Left ventricle myocardium inferior (tissue), 1 donor: ENCODE measurements around the gene RPL22. TPM values are rescaled to one million over a fixed set of nuclear protein-coding genes. Genes with fewer than 3 reads are reported as not detected.

Experiments
- DNase-seq: peaks from one replicate; pipeline ENCODE4 v3.0.0-alpha.2; 2020
- H3K27ac ChIP-seq: fragments of 200-600 bp; replicated peaks from 2 replicates; pipeline ENCODE4 v1.8.0; 2021
- H3K27me3 ChIP-seq: fragments of 200-600 bp; 2 replicates; pipeline ENCODE4 v1.8.0; 2021; ENCODE audit warnings: low read depth
- H3K36me3 ChIP-seq: fragments of 200-600 bp; 2 replicates; pipeline ENCODE4 v1.8.0; 2021
- H3K4me1 ChIP-seq: fragments of 200-600 bp; 2 replicates; pipeline ENCODE4 v1.8.0; 2021
- H3K4me3 ChIP-seq: fragments of 200-600 bp; 2 replicates; pipeline ENCODE4 v1.8.0; 2021; ENCODE audit warnings: mild to moderate bottlenecking, moderate library complexity
- H3K9me3 ChIP-seq: fragments of 200-600 bp; replicated peaks from 2 replicates; pipeline ENCODE4 v1.8.0; 2021
- intact Hi-C: fragments of 100-400 bp; cut with micrococcal nuclease; formaldehyde crosslinking; loops from one replicate; pipeline ENCODE4 v1.11.0; 2022
- total RNA-seq: library from RNA; stranded (reverse); fragmentation: NEBNext Ultra II Directional; extraction: Animal tissue kit (Norgen Biotek cat#: 25700); gene quantifications from one replicate; pipeline ENCODE4 v1.2.1, GENCODE V29; 2021
- TF ChIP-seq, protein P1 (sequence below): fragments of 200-600 bp; IDR thresholded peaks from 2 replicates; pipeline ENCODE4 v1.8.0; 2021; ENCODE audit warnings: antibody characterized with exemption, mild to moderate bottlenecking, borderline replicate concordance
- donor health status: DM: no; HTN: yes; CAD: no; lungs with severe emphysema.

RPL22 gene
- total RNA-seq, 1 donor from 2014 or later: 250 TPM

DNA sequence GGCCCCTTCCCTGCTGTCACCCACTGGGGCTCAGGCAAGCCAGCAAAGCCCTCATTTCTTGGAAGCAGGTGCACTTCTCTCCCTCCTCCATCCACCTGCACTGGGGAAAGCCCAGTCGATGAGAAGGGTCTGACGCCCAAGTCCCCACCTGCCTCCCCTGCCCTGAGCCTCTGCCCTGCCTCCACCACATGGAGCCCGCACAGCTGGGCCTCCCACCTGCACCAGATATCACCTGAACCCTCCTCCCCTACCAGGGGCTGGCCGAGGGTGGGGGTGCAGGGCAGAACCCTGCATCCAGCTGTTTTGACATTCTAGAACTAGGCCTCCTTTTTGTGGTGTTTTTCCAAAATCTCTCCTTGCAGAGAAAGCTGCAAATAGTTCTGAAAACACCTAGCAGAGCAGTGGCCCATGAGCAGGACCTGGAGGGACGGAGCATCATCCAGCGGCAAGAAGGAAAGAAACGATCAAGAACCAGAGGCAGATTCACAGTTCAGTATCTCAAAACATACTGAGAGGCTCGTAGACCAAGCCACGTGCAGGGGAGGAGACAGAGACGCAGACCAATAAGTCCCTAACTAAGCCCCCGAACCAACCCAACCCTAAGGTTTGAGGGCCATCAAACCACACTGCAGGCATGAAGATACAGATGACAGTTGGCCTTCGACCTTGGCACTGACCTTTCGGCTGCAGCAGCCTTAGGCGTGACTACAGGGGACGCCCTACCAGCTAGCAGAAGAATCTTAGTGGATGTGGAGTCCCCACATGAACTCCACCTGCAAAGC is 36.0 kb downstream of the RPL22 start:
- H3K36me3 ChIP-seq: no peaks in the 10 kb centered on the region
- H3K9me3 ChIP-seq: no peaks in the 10 kb centered on the region
- no peak for DNase-seq
- TF ChIP-seq, protein P1, sequence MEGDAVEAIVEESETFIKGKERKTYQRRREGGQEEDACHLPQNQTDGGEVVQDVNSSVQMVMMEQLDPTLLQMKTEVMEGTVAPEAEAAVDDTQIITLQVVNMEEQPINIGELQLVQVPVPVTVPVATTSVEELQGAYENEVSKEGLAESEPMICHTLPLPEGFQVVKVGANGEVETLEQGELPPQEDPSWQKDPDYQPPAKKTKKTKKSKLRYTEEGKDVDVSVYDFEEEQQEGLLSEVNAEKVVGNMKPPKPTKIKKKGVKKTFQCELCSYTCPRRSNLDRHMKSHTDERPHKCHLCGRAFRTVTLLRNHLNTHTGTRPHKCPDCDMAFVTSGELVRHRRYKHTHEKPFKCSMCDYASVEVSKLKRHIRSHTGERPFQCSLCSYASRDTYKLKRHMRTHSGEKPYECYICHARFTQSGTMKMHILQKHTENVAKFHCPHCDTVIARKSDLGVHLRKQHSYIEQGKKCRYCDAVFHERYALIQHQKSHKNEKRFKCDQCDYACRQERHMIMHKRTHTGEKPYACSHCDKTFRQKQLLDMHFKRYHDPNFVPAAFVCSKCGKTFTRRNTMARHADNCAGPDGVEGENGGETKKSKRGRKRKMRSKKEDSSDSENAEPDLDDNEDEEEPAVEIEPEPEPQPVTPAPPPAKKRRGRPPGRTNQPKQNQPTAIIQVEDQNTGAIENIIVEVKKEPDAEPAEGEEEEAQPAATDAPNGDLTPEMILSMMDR: no peak
- intact Hi-C loops: no loop called here
- H3K4me1 ChIP-seq: peaks cover 4% of the 10 kb centered on the region
- H3K27me3 ChIP-seq: peaks cover 89% of the 10 kb centered on the region
- no peak overlapping the region for H3K27ac ChIP-seq
- no peak overlapping the region for H3K4me3 ChIP-seq

DNA sequence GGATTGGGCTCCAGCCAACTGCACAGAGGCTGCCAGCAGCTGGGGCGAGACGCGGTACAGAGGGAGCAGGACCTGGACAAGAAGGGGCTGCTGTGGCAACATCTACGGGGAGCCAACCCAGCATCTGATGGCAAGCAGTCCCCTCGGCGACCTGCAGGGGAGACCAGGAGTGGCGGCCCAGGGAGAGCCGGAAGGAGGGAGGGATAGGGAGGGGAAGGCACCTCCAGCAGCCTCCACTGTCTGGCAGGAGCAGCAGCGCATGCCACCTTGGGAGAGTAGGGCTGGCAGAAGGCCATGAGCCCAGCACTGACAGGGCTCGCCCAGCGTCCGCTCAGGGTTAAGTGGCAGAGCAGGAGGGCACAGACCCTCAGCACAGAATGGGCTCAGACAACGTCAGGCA is 36.6 kb downstream of the RPL22 start:
- Histone ChIP-seq H3K27me3 (peaks cover 90% of the 10 kb centered on the region), H3K4me1 (no peaks in the 10 kb centered on the region), H3K4me3 (no peak overlapping the region), H3K27ac (no peak overlapping the region), H3K36me3 (no peaks in the 10 kb centered on the region), H3K9me3 (no peaks in the 10 kb centered on the region)
- DNase-seq: no peak
- intact Hi-C loops: no loop called here
- TF ChIP-seq, protein P1: no peak

DNA sequence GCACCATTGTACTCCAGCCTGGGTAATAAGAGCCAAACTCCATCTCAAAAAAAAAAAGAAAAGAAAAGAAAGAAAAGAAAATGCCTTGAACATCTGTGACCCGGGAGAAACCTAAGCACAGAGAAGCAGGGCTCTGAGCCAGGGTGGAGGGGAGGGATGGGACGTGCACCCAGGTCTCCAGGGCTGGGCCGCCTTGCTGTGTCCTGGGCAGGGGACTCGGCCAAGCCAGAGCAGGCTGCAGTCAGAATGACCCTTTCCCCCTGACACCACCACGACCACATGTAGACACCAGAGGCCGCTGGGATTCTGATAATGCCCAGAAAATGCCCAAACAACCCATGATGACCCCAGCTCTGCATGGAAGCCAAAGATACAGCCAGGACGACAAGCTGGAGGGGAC is 37.1 kb downstream of the RPL22 start:
- Histone ChIP-seq H3K4me1 (no peaks in the 10 kb centered on the region), H3K9me3 (no peaks in the 10 kb centered on the region), H3K36me3 (no peaks in the 10 kb centered on the region), H3K4me3 (no peak overlapping the region), H3K27ac (no peak overlapping the region), H3K27me3 (peaks cover 91% of the 10 kb centered on the region)
- TF ChIP-seq, protein P1: no peak
- DNase-seq: no peak
- intact Hi-C loops: no loop called here

DNA sequence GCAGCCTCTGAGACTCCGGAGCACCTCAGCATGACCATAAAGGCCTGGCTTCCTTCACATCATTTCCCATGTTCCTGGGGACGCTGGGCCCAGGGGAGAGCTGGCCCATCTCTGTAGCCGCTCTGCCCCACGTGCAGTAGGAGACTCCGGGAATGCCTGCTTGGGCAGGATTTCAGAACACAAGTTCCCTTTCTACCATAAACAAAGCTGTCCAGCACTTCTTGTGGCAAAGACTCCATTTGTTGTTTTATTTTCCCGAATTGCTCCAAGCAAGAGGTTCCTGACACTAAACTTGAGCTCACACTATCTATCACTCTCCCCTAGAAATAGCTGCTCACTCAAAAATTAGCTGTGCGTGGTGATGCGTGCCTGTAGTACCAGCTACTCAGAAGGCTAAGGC is 41.2 kb downstream of the RPL22 start:
- Histone ChIP-seq H3K9me3 (no peaks in the 10 kb centered on the region), H3K36me3 (no peaks in the 10 kb centered on the region), H3K27me3 (peaks cover 71% of the 10 kb centered on the region), H3K27ac (no peak overlapping the region), H3K4me3 (no peak overlapping the region), H3K4me1 (no peaks in the 10 kb centered on the region)
- no peak for DNase-seq
- intact Hi-C loops: no loop called here
- TF ChIP-seq, protein P1: no peak

DNA sequence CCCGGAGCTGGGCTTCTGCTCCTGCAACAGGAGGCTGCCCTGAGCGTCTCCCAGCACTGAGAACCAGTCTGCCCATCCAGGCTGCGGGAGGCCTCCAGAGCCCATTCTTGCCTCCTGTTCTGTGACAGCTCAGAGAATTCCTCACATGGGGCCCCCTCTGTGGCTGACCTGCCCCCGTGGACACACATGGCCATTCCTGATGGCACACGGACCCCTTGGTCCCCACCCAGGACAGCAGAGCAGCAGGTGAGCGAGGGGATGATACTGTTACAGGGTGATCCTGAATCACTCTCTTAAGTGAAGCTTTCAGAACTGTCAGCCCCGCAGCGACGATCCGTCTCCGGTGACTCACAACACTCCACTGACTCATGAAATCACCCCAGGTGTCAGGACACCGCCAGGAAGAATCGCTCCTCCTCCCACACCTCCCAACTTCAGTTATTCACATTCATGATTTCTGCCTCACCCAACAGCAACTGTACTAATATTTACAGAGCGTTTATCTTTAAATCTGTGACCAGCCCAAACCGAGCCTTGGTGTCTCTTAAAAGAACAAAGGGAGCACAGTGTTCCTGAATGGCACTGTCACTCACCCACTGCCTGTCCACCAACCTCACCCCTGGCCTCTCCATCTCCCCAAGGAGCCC is 41.7 kb downstream of the RPL22 start:
- Histone ChIP-seq H3K27me3 (peaks cover 66% of the 10 kb centered on the region), H3K4me1 (no peaks in the 10 kb centered on the region), H3K9me3 (no peaks in the 10 kb centered on the region), H3K27ac (no peak overlapping the region), H3K4me3 (no peak overlapping the region), H3K36me3 (no peaks in the 10 kb centered on the region)
- no peak for DNase-seq
- intact Hi-C loops: no loop called here
- TF ChIP-seq, protein P1: no peak
